GM12878 (cell line): ENCODE data around the gene FDPS. TPM values are rescaled to one million over a fixed set of nuclear protein-coding genes. Genes with fewer than 3 reads are reported as not detected.

ENCODE experiments used
- BCL3 ChIP-seq: IDR thresholded peaks from 2 replicates; pipeline ENCODE4 v1.6.1; 2011; ENCODE audit warnings: borderline replicate concordance, low read depth, mild to moderate bottlenecking, moderate library complexity, low read length; ENCODE audit not compliant: insufficient read depth, poor library complexity, severe bottlenecking
- BHLHE40 ChIP-seq, 2 experiments: fragments of 450-650 bp in 1 of 2; IDR thresholded peaks; 2 replicates each; pipeline ENCODE4 v1.6.1; 2011 to 2017; ENCODE audit warnings: low read depth in 2 of 2, borderline replicate concordance in 1 of 2, improper control_type of control experiment in 1 of 2, low read length in 1 of 2, mild to moderate bottlenecking in 1 of 2
- CEBPB ChIP-seq, 2 experiments: fragments of 150-350 bp in 1 of 2; IDR thresholded peaks; 2 replicates each; pipeline ENCODE4 v1.6.1; 2012 to 2014; ENCODE audit warnings: low read depth in 2 of 2, low read length in 2 of 2, borderline replicate concordance in 1 of 2, inconsistent platforms in 1 of 2
- CHD2 ChIP-seq: IDR thresholded peaks from 2 replicates; pipeline ENCODE4 v1.6.1; 2011; ENCODE audit warnings: low read depth, low read length, improper control_type of control experiment, borderline replicate concordance
- EED ChIP-seq: sonication (generic); IDR thresholded peaks from 2 replicates; pipeline ENCODE4 v1.6.1; 2016; ENCODE audit warnings: antibody characterized with exemption, low read depth
- EGR1 ChIP-seq, 2 experiments: IDR thresholded peaks; 1 replicate in 1 of 2; 2 replicates in 1 of 2; pipeline ENCODE4 v1.6.1; 2011 to 2012; ENCODE audit warnings: low read depth in 2 of 2, low read length in 2 of 2, borderline replicate concordance in 1 of 2, mild to moderate bottlenecking in 1 of 2, moderate library complexity in 1 of 2
- ETV6 ChIP-seq, 2 experiments: fragments of 450-650 bp in 1 of 2; IDR thresholded peaks in 1 of 2; conservative IDR thresholded peaks in 1 of 2; 2 replicates each; pipeline ENCODE4 v1.6.1; 2014; ENCODE audit warnings: antibody characterized with exemption in 1 of 2, borderline replicate concordance in 1 of 2, low read depth in 1 of 2, mild to moderate bottlenecking in 1 of 2, moderate library complexity in 1 of 2
- GATAD2B ChIP-seq: fragments of 450-650 bp; conservative IDR thresholded peaks from 2 replicates; pipeline ENCODE4 v1.6.1; 2017; ENCODE audit warnings: low read depth, mild to moderate bottlenecking, moderate library complexity
- HCFC1 ChIP-seq: fragments of 150-350 bp; IDR thresholded peaks from 2 replicates; pipeline ENCODE4 v1.6.1; 2014; ENCODE audit warnings: low read length
- HDAC6 ChIP-seq: fragments of 200-600 bp; sonication (generic); IDR thresholded peaks from one replicate; pipeline ENCODE4 v1.8.0; 2017; ENCODE audit warnings: antibody characterized with exemption; ENCODE audit not compliant: unreplicated experiment
- HDGF ChIP-seq: fragments of 450-650 bp; IDR thresholded peaks from 2 replicates; pipeline ENCODE4 v1.6.1; 2016; ENCODE audit warnings: antibody characterized with exemption
- IKZF1 ChIP-seq: fragments of 450-650 bp; conservative IDR thresholded peaks from 2 replicates; pipeline ENCODE4 v1.6.1; 2017; ENCODE audit warnings: antibody characterized with exemption, mild to moderate bottlenecking
- IRF4 ChIP-seq: IDR thresholded peaks from 2 replicates; pipeline ENCODE4 v1.6.1; 2011; ENCODE audit warnings: low read depth, low read length
- KAT2A ChIP-seq: conservative IDR thresholded peaks from 2 replicates; pipeline ENCODE4 v1.6.1; 2011; ENCODE audit warnings: low read depth, low read length; ENCODE audit not compliant: control insufficient read depth
- PAX5 ChIP-seq: IDR thresholded peaks from 2 replicates; pipeline ENCODE4 v1.6.1; 2011; ENCODE audit warnings: low read depth, low read length, borderline replicate concordance
- RAD51 ChIP-seq: fragments of 450-650 bp; IDR thresholded peaks from 2 replicates; pipeline ENCODE4 v1.6.1; 2016; ENCODE audit warnings: moderate library complexity, mild to moderate bottlenecking, inconsistent platforms
- RCOR1 ChIP-seq: conservative IDR thresholded peaks from 2 replicates; pipeline ENCODE4 v1.6.1; 2012; ENCODE audit warnings: low read depth, low read length, improper control_type of control experiment
- RFX5 ChIP-seq: IDR thresholded peaks from 2 replicates; pipeline ENCODE4 v1.6.1; 2011; ENCODE audit warnings: low read depth, low read length, improper control_type of control experiment
- SREBF2 ChIP-seq: IDR thresholded peaks from 2 replicates; pipeline ENCODE4 v1.6.1; 2012; ENCODE audit warnings: mild to moderate bottlenecking, low read length
- TCF3 ChIP-seq: IDR thresholded peaks from 2 replicates; pipeline ENCODE4 v1.6.1; 2012; ENCODE audit warnings: low read depth, mild to moderate bottlenecking, low read length, borderline replicate concordance; ENCODE audit not compliant: insufficient read depth
- USF1 ChIP-seq: IDR thresholded peaks from 2 replicates; pipeline ENCODE4 v1.6.1; 2011; ENCODE audit warnings: borderline replicate concordance, low read depth, mild to moderate bottlenecking, moderate library complexity, mixed read lengths, low read length; ENCODE audit not compliant: insufficient read depth; ENCODE audit errors: extremely low read length
- WRNIP1 ChIP-seq: IDR thresholded peaks from 2 replicates; pipeline ENCODE4 v1.6.1; 2011; ENCODE audit warnings: low read depth, low read length, improper control_type of control experiment, borderline replicate concordance
- ZNF217 ChIP-seq: fragments of 450-650 bp; IDR thresholded peaks from 2 replicates; pipeline ENCODE4 v1.6.1; 2017; ENCODE audit warnings: antibody characterized with exemption, mild to moderate bottlenecking
- ZNF384 ChIP-seq: IDR thresholded peaks from 2 replicates; pipeline ENCODE4 v1.6.1; 2012; ENCODE audit warnings: low read depth, mild to moderate bottlenecking, low read length, improper control_type of control experiment, borderline replicate concordance
- polyA plus RNA-seq, 11 experiments: library from polyadenylated mRNA; depleted of rRNA in 4 of 11; unstranded in 6 of 11; stranded (reverse) in 5 of 11; fragments of >200 nt; fragmentation: Nextera tagmentation in 4 of 11; fragmentation: Illumina TruSeq in 1 of 11; extraction: Ambion mirVana in 4 of 11; extraction: Trizol in 1 of 11; gene quantifications; 1 replicate in 1 of 11; 2 replicates in 10 of 11; pipeline versions ENCODE4 v1.2.1 to v1.2.3, GENCODE V29; 2011 to 2016; ENCODE audit warnings: inconsistent platforms in 2 of 11, missing spikeins in 2 of 11, low read depth in 1 of 11
- total RNA-seq, 4 experiments: library from RNA; depleted of rRNA in 3 of 4; stranded (reverse); fragments of >200 nt in 3 of 4; fragmentation: Illumina TruSeq in 1 of 4; extraction: Trizol in 1 of 4; gene quantifications; 2 replicates each; pipeline versions ENCODE4 v1.2.1 to v1.2.3, GENCODE V29; 2013 to 2021
- TF ChIP-seq, protein P1 (sequence below): fragments of 450-650 bp; IDR thresholded peaks from 2 replicates; pipeline ENCODE4 v1.6.1; 2017; ENCODE audit warnings: mild to moderate bottlenecking, low read depth, inconsistent platforms; ENCODE audit not compliant: poor library complexity, severe bottlenecking

Gene FDPS
- total and polyA plus RNA-seq, 10 of the 15 experiments (the other 5 are each of a cell fraction or from before 2014, with no cell fraction given): 405 to 1,156 (median 487) TPM

DNA sequence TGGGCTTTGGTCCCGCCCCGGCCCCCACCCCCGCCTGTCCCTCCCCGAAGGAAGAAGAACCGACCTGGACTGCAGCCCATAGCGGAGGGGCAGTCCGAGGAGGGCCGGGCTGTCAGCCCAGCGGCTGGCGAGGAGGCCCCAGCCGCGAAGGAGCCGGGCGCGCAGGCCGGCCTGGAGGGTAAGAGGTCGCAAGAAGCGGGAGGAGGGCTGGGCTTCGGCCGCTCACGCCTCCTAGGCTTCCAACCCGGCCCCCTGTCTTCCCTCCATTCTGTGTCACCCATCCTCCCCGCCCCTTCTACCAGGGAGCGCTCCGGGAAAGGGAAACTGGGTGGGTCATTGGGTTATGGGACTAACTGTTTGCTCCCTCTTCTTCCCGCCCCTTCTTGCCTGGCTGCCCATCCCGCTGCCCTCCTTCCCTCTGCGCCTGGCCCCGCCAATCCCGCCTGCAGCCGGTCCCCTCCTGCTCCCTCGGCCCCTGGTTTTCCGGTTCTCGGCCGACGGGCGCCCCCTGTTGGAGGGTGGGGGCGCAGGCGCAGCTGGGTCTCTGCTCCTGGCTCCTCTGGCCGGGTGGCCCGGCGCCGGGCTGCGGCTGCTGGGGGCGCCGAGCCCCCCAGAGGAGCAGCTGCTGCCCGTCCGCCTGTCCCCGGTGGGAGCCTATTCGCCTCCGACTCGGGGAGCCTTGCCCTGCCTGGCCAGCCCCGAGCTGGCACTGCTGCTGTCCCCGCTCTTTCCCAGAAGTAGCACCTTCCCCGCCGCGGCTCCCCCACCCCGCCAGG is 14.5 kb downstream of the FDPS start (continued):
- TF ChIP-seq USF1 (no peak), HDGF (peak; percentile 89), KAT2A (no peak), EED (no peak; the same call in none of the 2 replicates), ZNF384 (no peak), PAX5 (no peak), IRF4 (no peak), RFX5 (no peak), HCFC1 (no peak), ETV6 (conservative IDR thresholded peaks at IDR 0.05 in 1 of 2, IDR thresholded peaks at IDR 0.05 in 1 of 2; ENCODE audit: borderline replicate concordance in 1 of 2, low read depth in 1 of 2) (no peak), GATAD2B (peak; percentile 59), CEBPB (IDR thresholded peaks at IDR 0.05; ENCODE audit: borderline replicate concordance in 1 of 2, low read depth in 2 of 2, low read length in 2 of 2) (no peak), TCF3 (0 out of 2 replicates have a peak, but pooled peaks have one; percentile 77), WRNIP1 (no peak), RCOR1 (no peak), RAD51 (no peak), HDAC6 (no peak), BHLHE40 (IDR thresholded peaks at IDR 0.05; ENCODE audit: borderline replicate concordance in 1 of 2, low read depth in 2 of 2, low read length in 1 of 2) (peak; percentile 39 to 44; a peak in 1 of 4 replicates), SREBF2 (no peak), IKZF1 (peak; percentile 89), ZNF217 (0 out of 2 replicates have a peak, but pooled peaks have one; percentile 48), EGR1 (IDR thresholded peaks at IDR 0.05; ENCODE audit: borderline replicate concordance in 1 of 2, low read depth in 2 of 2, low read length in 2 of 2) (no peak), CHD2 (0 out of 2 replicates have a peak, but pooled peaks have one; percentile 26), BCL3 (no peak)
- TF ChIP-seq, protein P1, sequence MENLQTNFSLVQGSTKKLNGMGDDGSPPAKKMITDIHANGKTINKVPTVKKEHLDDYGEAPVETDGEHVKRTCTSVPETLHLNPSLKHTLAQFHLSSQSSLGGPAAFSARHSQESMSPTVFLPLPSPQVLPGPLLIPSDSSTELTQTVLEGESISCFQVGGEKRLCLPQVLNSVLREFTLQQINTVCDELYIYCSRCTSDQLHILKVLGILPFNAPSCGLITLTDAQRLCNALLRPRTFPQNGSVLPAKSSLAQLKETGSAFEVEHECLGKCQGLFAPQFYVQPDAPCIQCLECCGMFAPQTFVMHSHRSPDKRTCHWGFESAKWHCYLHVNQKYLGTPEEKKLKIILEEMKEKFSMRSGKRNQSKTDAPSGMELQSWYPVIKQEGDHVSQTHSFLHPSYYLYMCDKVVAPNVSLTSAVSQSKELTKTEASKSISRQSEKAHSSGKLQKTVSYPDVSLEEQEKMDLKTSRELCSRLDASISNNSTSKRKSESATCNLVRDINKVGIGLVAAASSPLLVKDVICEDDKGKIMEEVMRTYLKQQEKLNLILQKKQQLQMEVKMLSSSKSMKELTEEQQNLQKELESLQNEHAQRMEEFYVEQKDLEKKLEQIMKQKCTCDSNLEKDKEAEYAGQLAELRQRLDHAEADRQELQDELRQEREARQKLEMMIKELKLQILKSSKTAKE: no peak
